K562 (cell line): Measurements from ENCODE around the gene PLEKHA5. TPM values are rescaled to one million over a fixed set of nuclear protein-coding genes. Genes with fewer than 3 reads are reported as not detected.

Source experiments
- ATAC-seq: fragments of 200-7000 bp; cut with Tn5 transposase; 3 replicates; pipeline ENCODE4 v1.9.1; 2020; ENCODE audit warnings: moderate library complexity
- BruUV-seq: library from RNA; stranded (reverse); fragments of 400-500 nt; replicated peaks from 2 replicates; lab custom pipeline; 2021; lab: Mats Ljungman, UMichigan
- CTCF ChIA-PET: fragments of 300-600 bp; formaldehyde crosslinking; extraction: SDS; loops from one replicate; lab custom pipeline; 2021; ENCODE audit warnings: low intra/inter-chr PET ratio; lab: Yijun Ruan, JAX
- POLR2A ChIA-PET: fragments of 300-600, 350-650 bp; sonication (Branson Sonifier 250); formaldehyde crosslinking; extraction: SDS; loops from one replicate; lab custom pipeline; 2021; ENCODE audit warnings: antibody characterized with exemption, inconsistent platforms; lab: Yijun Ruan, JAX
- DNase-seq, 4 experiments: peaks; one replicate each; pipeline versions ENCODE4 v3.0.0 to v3.0.0-alpha.2; 2011 to 2018; ENCODE audit warnings: low spot score in 3 of 4, mixed read lengths in 3 of 4; ENCODE audit errors: extremely low read depth in 1 of 4
- FAIRE-seq: peaks from 2 replicates; lab custom pipeline; 2011; peaks lifted over from hg19 to GRCh38; lab: Jason Lieb, UNC
- H2AFZ ChIP-seq: 2 replicates; pipeline ENCODE4 v1.6.0; 2011; ENCODE audit warnings: low read depth, low read length, control low read depth, inconsistent platforms
- H3K27ac ChIP-seq: fragments of 200-600 bp; 3 replicates; pipeline ENCODE4 v1.8.0; 2011; ENCODE audit warnings: low read depth, mild to moderate bottlenecking, control low read depth, inconsistent platforms, low read length, moderate library complexity, mixed read lengths; ENCODE audit errors: extremely low read depth
- H3K27me3 ChIP-seq, 2 experiments: fragments of 300-600 bp in 1 of 2; 2 replicates in 1 of 2; 3 replicates in 1 of 2; pipeline versions ENCODE4 v1.6.0 to v1.8.0; 2011; ENCODE audit warnings: inconsistent platforms in 2 of 2, low read length in 2 of 2, mild to moderate bottlenecking in 1 of 2, mixed read lengths in 1 of 2, moderate library complexity in 1 of 2; ENCODE audit not compliant: control insufficient read depth in 2 of 2, insufficient read depth in 2 of 2
- H3K36me3 ChIP-seq: fragments of 300-600 bp; 3 replicates; pipeline ENCODE4 v1.8.0; 2011; ENCODE audit warnings: mild to moderate bottlenecking, low read length, inconsistent platforms; ENCODE audit not compliant: control insufficient read depth, insufficient read depth
- H3K4me1 ChIP-seq, 2 experiments: fragments of 200-600 bp in 1 of 2; replicated peaks in 1 of 2; 2 replicates in 1 of 2; 3 replicates in 1 of 2; pipeline versions ENCODE4 v1.5.1 to v1.8.0; 2011; ENCODE audit warnings: inconsistent platforms in 2 of 2, low read length in 2 of 2, mild to moderate bottlenecking in 1 of 2, mixed read lengths in 1 of 2, moderate library complexity in 1 of 2; ENCODE audit not compliant: control insufficient read depth in 2 of 2, insufficient read depth in 2 of 2
- H3K4me2 ChIP-seq: 2 replicates; pipeline ENCODE4 v1.6.1; 2011; ENCODE audit warnings: low read length, control low read depth, inconsistent platforms, mixed read lengths; ENCODE audit not compliant: insufficient read depth
- H3K4me3 ChIP-seq: fragments of 200-600 bp; sonication (generic), shearing (Covaris generic); 2 replicates; pipeline ENCODE4 v1.5.1; 2016; ENCODE audit warnings: control low read depth, inconsistent platforms
- H3K79me2 ChIP-seq: fragments of 200-600 bp; 3 replicates; pipeline ENCODE4 v1.8.0; 2011; ENCODE audit warnings: low read length, inconsistent platforms; ENCODE audit not compliant: control insufficient read depth, insufficient read depth
- H3K9ac ChIP-seq, 2 experiments: 2 replicates each; pipeline versions ENCODE4 v1.6.0 to v1.6.1; 2011; ENCODE audit warnings: low read depth in 2 of 2, low read length in 2 of 2, control low read depth in 1 of 2, inconsistent platforms in 1 of 2, mild to moderate bottlenecking in 1 of 2, mixed read lengths in 1 of 2; ENCODE audit not compliant: insufficient read depth in 1 of 2
- H3K9me1 ChIP-seq: one replicate; pipeline ENCODE4 v1.6.0; 2011; ENCODE audit warnings: inconsistent platforms, mild to moderate bottlenecking, low read length, moderate library complexity; ENCODE audit not compliant: control insufficient read depth, insufficient read depth
- H3K9me3 ChIP-seq: replicated peaks from 2 replicates; pipeline ENCODE4 v1.5.1; 2011; ENCODE audit warnings: low read depth, low read length, inconsistent platforms; ENCODE audit not compliant: control insufficient read depth, insufficient read depth
- H4K20me1 ChIP-seq: replicated peaks from 2 replicates; pipeline ENCODE4 v1.6.1; 2011; ENCODE audit warnings: low read length, inconsistent platforms, mixed read lengths; ENCODE audit not compliant: control insufficient read depth, insufficient read depth
- C11orf30 ChIP-seq: fragments of 450-650 bp; IDR thresholded peaks from 2 replicates; pipeline ENCODE4 v1.6.1; 2016; ENCODE audit warnings: low read depth, mild to moderate bottlenecking
- CBX8 ChIP-seq: fragments of 200-600 bp; sonication (generic); IDR thresholded peaks from 2 replicates; pipeline ENCODE4 v1.6.1; 2012; ENCODE audit warnings: borderline replicate concordance, mixed run types, low read depth, mild to moderate bottlenecking, moderate library complexity, mixed read lengths, low read length, control low read depth, inconsistent platforms; ENCODE audit not compliant: poor library complexity, severe bottlenecking; ENCODE audit errors: extremely low read depth
- CREB5 ChIP-seq: fragments of 250-450 bp; sonication (Bioruptor Pico); IDR thresholded peaks from 2 replicates; pipeline ENCODE4 v1.5.0; 2020; ENCODE audit warnings: mild to moderate bottlenecking
- NFIX ChIP-seq: fragments of 250-450 bp; sonication (Bioruptor Pico); IDR thresholded peaks from 2 replicates; pipeline ENCODE4 v1.4.0; 2020; ENCODE audit warnings: low read depth, mild to moderate bottlenecking, moderate library complexity
- POLR2AphosphoS2 ChIP-seq: IDR thresholded peaks from 2 replicates; pipeline ENCODE4 v1.6.1; 2012; ENCODE audit warnings: low read length, improper control_type of control experiment
- ZNF644 ChIP-seq: fragments of 200-800 bp; sonication (Bioruptor generic); IDR thresholded peaks from 2 replicates; pipeline ENCODE4 v1.6.1; 2016; ENCODE audit warnings: low read depth, missing genetic modification characterization, missing compliant biosample characterization
- whole genome bisulfite sequencing: fragments of 100-300 bp; shearing (Covaris generic); methylation state at CpG from one replicate; pipeline ENCODE4 v1.1.6; 2016; ENCODE audit warnings: low coverage, mixed read lengths; ENCODE audit not compliant: insufficient coverage; ENCODE audit errors: missing lambda C conversion rate; 5-methylcytosine and 5-hydroxymethylcytosine counted together
- in situ Hi-C: fragments of 300-500 bp; cut with MboI; formaldehyde crosslinking; loops from 4 replicates; pipeline ENCODE4 v1.15.0; 2018; ENCODE audit warnings: inconsistent platforms, mixed read lengths
- intact Hi-C: fragments of 100-400 bp; cut with micrococcal nuclease; formaldehyde crosslinking; loops from 2 replicates; pipeline ENCODE4 v1.14.2; 2022
- polyA plus RNA-seq, 8 experiments: library from polyadenylated mRNA; depleted of rRNA in 4 of 8; stranded (reverse) in 5 of 8; unstranded in 3 of 8; fragments of >200 nt; fragmentation: Nextera tagmentation in 2 of 8; fragmentation: Illumina TruSeq in 1 of 8; extraction: Ambion mirVana in 2 of 8; extraction: Trizol in 1 of 8; gene quantifications; 2 replicates each; pipeline versions ENCODE4 v1.2.1 to v1.2.3, GENCODE V29; 2011 to 2014; ENCODE audit warnings: inconsistent platforms in 1 of 8, missing spikeins in 1 of 8
- total RNA-seq, 7 experiments: library from RNA; depleted of rRNA in 6 of 7; stranded (reverse); fragments of >200 nt in 6 of 7; fragmentation: Illumina TruSeq in 2 of 7; extraction: Trizol in 2 of 7; gene quantifications; 2 replicates each; pipeline versions ENCODE4 v1.2.1 to v1.2.3, GENCODE V29; 2011 to 2021; ENCODE audit warnings: low replicate concordance in 1 of 7

PLEKHA5 gene
- total and polyA plus RNA-seq, 9 of the 15 experiments (the other 6 are each of a cell fraction or from before 2014, with no cell fraction given), result 7.2 to 26.2 (median 17.4) TPM

DNA sequence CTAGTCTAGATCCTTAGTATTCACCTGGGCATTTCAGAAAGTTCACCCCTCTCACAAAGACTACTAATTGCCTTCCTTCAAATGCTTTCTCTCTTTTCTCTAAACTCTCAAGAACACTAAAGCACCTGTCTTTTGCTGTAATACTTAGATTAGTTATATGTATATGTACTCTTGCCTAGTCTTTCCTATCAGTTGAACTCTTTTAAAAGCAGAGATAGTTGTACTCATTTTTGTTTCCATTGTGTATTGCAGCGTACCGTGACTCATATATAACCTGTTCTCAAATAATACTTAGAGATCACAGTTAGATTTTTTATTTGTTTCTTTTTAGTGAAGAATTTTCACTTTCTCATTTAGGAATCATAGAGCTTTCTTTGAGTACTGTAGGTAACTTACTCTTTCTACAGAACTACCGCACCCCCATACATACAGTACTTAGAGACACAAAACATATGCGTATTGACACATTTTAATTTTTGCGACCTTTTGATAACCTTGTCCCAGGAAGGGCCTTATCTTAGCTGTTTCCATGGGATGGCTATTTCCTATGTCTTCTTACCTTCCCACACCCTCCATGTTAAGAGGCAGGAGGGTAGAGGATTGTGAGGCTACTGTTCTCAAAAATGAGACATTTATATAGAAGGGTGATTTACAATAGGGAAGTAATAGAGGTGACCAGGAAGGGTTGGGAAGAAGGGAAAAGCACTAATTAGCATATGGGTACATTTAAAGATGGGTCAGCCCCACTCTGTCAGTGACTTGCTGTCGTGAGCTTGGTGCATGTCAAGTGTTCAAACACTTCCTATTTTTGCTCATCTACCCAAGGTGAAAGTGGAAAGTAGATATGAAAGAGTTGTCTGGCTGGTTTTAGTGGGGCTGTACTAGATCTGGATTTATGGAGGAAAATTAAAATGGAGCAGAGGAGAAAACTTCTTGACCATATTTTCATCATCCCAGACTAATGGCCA is 74.3 kb downstream of the PLEKHA5 start:
- CTCF ChIA-PET, result no interaction called here

More for the DNA sequence above, 74.3 kb downstream of the PLEKHA5 start:
- no peaks in the 10 kb centered on the region for H3K27me3 ChIP-seq
- H3K27ac ChIP-seq, result no peak overlapping the region
- H3K4me2 ChIP-seq, result no peak overlapping the region
- no peaks in the 10 kb centered on the region; the same call in 2 of the 3 replicates for H3K79me2 ChIP-seq
- H3K36me3 ChIP-seq, result no peaks in the 10 kb centered on the region; the same call in 2 of the 3 replicates
- no peaks in the 10 kb centered on the region for H3K9me1 ChIP-seq
- WGBS, result 70% methylated on average over 6 of the region's 6 CpGs
- ATAC-seq, result no peak
- TF ChIP-seq CBX8, result no peak
- TF ChIP-seq ZNF644 (tag), result no peak
- TF ChIP-seq CREB5 (CRISPR knock-in tag), result no peak
- no peak for TF ChIP-seq POLR2AphosphoS2
- TF ChIP-seq C11orf30, result no peak
- no peak for TF ChIP-seq NFIX (CRISPR knock-in tag)
- TF ChIP-seq, all 486 proteins: peak for 0
- DNase-seq, result no peak
- H3K9me3 ChIP-seq, result no peaks in the 10 kb centered on the region
- POLR2A ChIA-PET, result no interaction called here
- H3K9ac ChIP-seq, result no peak overlapping the region
- intact Hi-C loops (no loop called here), in situ Hi-C loops (no loop called here)
- H3K4me1 ChIP-seq, result no peaks in the 10 kb centered on the region
- no peak for FAIRE-seq
- no peak overlapping the region for H2AFZ ChIP-seq
- BruUV-seq, result no TSS peak
- H4K20me1 ChIP-seq, result no peaks in the 10 kb centered on the region
- no peak overlapping the region for H3K4me3 ChIP-seq
